Body of pancreas (tissue), 4 donors: ENCODE data around the gene BNIP2.

Source experiments
- CTCF ChIP-seq, 7 experiments: fragments of 450-650 bp in 4 of 7; fragments of 200-600 bp in 3 of 7; sonication (generic) in 3 of 7; IDR thresholded peaks; one replicate each; pipeline ENCODE4 v1.5.1; 2016 to 2019; ENCODE audit warnings: antibody characterized with exemption in 7 of 7
- POLR2A ChIP-seq, 3 donors: fragments of 450-650 bp; IDR thresholded peaks; one replicate each; pipeline ENCODE4 v1.6.1; 2016; ENCODE audit warnings: antibody characterized with exemption in 3 of 3, mild to moderate bottlenecking in 2 of 3

GRCh38 chr15:59723687-59724346, 34.7 kb upstream of the BNIP2 start:
- no peak for TF ChIP-seq POLR2A (IDR thresholded peaks at IDR 0.05)
- no peak for TF ChIP-seq CTCF (IDR thresholded peaks at IDR 0.05)
